ENCODE results near the gene GCGR. TPM values are rescaled to one million over a fixed set of nuclear protein-coding genes. Genes with fewer than 3 reads are reported as not detected.

The GCGR gene
- total and polyA plus RNA-seq, 2 of the 13 experiments (the other 11 are each of a cell fraction or from before 2014, with no cell fraction given) = 0.04 to 0.13 TPM

DNA sequence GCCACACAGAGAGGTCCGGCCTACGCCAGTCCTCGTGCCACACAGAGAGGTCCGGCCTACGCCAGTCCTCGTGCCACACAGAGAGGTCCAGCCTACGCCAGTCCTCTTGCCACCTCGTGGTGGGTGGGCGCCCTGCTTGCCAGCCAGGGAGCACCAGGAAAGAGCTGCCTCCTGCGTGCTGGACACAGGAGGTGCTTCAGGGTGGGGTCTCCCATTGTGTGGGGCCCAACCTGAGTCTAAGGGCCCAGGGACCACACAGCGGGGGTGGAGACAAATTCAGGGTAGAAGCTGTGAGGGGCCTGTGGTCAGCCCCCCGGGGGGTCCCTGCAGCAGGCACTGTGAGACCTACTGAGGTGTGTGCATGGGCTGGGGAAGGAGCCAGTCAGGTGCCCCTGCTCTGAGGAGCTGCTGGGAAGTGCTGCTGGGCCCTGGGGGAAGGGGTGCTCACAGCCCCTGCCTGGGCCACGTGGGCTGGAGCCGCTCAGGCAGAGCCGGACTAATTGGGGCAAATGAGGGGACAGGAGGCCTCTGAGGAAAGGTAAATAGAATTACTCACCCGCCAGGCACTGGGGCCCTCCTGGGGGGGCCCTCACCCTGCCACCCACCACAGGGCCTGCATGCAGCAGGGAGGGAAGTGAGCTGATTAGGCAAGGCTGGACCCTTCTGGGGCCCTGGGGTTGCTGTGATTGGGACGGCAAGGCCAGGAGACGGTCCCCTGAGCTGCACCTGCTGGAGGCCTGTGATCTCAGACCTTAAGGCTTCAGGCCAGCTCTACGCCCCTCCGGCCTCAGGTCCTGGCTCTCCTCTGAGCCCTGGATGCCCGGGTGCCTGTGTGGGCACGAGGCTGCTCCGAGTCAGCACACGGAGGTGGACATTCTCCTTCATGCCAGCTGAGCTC lies 11.0 kb downstream of the GCGR start (continued):
- TF ChIP-seq ZBTB40 (IDR thresholded peaks at IDR 0.05) = no peak
- peak; percentile 42; the same call in 1 of the 2 replicates for TF ChIP-seq ZBTB40 (CRISPR knock-in tag; IDR thresholded peaks at IDR 0.05)
- TF ChIP-seq NKX3-1 (CRISPR knock-in tag; IDR thresholded peaks at IDR 0.05) = no peak
- TF ChIP-seq, protein P1, sequence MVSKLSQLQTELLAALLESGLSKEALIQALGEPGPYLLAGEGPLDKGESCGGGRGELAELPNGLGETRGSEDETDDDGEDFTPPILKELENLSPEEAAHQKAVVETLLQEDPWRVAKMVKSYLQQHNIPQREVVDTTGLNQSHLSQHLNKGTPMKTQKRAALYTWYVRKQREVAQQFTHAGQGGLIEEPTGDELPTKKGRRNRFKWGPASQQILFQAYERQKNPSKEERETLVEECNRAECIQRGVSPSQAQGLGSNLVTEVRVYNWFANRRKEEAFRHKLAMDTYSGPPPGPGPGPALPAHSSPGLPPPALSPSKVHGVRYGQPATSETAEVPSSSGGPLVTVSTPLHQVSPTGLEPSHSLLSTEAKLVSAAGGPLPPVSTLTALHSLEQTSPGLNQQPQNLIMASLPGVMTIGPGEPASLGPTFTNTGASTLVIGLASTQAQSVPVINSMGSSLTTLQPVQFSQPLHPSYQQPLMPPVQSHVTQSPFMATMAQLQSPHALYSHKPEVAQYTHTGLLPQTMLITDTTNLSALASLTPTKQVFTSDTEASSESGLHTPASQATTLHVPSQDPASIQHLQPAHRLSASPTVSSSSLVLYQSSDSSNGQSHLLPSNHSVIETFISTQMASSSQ (IDR thresholded peaks at IDR 0.05; ENCODE audit: low read depth) = no peak
- TF ChIP-seq, protein P1 (CRISPR knock-in tag; IDR thresholded peaks at IDR 0.05; ENCODE audit: borderline replicate concordance) = no peak
- TF ChIP-seq SIX1 (CRISPR knock-in tag; IDR thresholded peaks at IDR 0.05; ENCODE audit: borderline replicate concordance) = no peak
- no peak for TF ChIP-seq ZNF33A (CRISPR knock-in tag; IDR thresholded peaks at IDR 0.05; ENCODE audit: borderline replicate concordance)
- no peak for TF ChIP-seq ZNF503 (CRISPR knock-in tag; IDR thresholded peaks at IDR 0.05)
- 0 out of 2 replicates have a peak, but pooled peaks have one; percentile 31 for TF ChIP-seq KLF9 (CRISPR knock-in tag; IDR thresholded peaks at IDR 0.05; ENCODE audit: low read depth)
- TF ChIP-seq ZBTB42 (CRISPR knock-in tag; IDR thresholded peaks at IDR 0.05) = no peak
- TF ChIP-seq ZNF430 (CRISPR knock-in tag; IDR thresholded peaks at IDR 0.05) = peak; percentile 57; the same call in 1 of the 2 replicates
- TF ChIP-seq ZNF746 (CRISPR knock-in tag; IDR thresholded peaks at IDR 0.05) = peak; percentile 58; the same call in 1 of the 2 replicates
- no peak for TF ChIP-seq ZNF747 (CRISPR knock-in tag; IDR thresholded peaks at IDR 0.05; ENCODE audit: borderline replicate concordance)

All from HepG2 (cell line).